GM12878 (cell line): Measurements from ENCODE around the gene CD27. TPM values are rescaled to one million over a fixed set of nuclear protein-coding genes. Genes with fewer than 3 reads are reported as not detected.

ENCODE experiments used
- ATAC-seq: fragments of 200-7000 bp; cut with Tn5 transposase; 3 replicates; pipeline ENCODE4 v1.9.1; 2020; ENCODE audit warnings: mild to moderate bottlenecking, moderate library complexity
- BruUV-seq: library from RNA; stranded (reverse); fragments of 400-500 nt; replicated peaks from 2 replicates; lab custom pipeline; 2021; lab: Mats Ljungman, UMichigan
- CTCF ChIA-PET: fragments of 300-600 bp; sonication (Branson Sonifier 250); formaldehyde crosslinking; extraction: SDS; loops from one replicate; lab custom pipeline; 2021; ENCODE audit warnings: inconsistent platforms; lab: Yijun Ruan, JAX
- POLR2A ChIA-PET: fragments of 350-600 bp; formaldehyde crosslinking; extraction: SDS; loops from one replicate; lab custom pipeline; 2021; ENCODE audit warnings: inconsistent platforms; lab: Charles Lee
- RAD21 ChIA-PET: fragments of 300-600 bp; sonication (Branson Sonifier 250); formaldehyde crosslinking; loops from one replicate; lab custom pipeline; 2023; ENCODE audit warnings: antibody characterized with exemption; ENCODE audit not compliant: unreplicated experiment; lab: Charles Lee
- SMC1A ChIA-PET: fragments of 300-600 bp; sonication (Branson Sonifier 250); formaldehyde crosslinking; loops from one replicate; lab custom pipeline; 2023; ENCODE audit not compliant: unreplicated experiment, uncharacterized antibody; lab: Charles Lee
- DNase-seq: peaks from one replicate; pipeline ENCODE4 v3.0.0-alpha.2; 2011; ENCODE audit warnings: low read depth, low spot score
- FAIRE-seq: peaks from 3 replicates; lab custom pipeline; 2011; peaks lifted over from hg19 to GRCh38; lab: Jason Lieb, UNC
- H2AFZ ChIP-seq: 2 replicates; pipeline ENCODE4 v1.6.0; 2011; ENCODE audit warnings: low read depth, low read length, control low read depth; ENCODE audit not compliant: control insufficient read depth
- H3K27ac ChIP-seq: 2 replicates; pipeline ENCODE4 v1.5.1; 2011; ENCODE audit warnings: control low read depth; ENCODE audit not compliant: control insufficient read depth, insufficient read depth
- H3K27me3 ChIP-seq, 2 experiments: replicated peaks in 1 of 2; 2 replicates each; pipeline versions ENCODE4 v1.6.0 to v1.6.1; 2011; ENCODE audit warnings: low read length in 1 of 2; ENCODE audit not compliant: control insufficient read depth in 2 of 2, insufficient read depth in 2 of 2
- H3K36me3 ChIP-seq, 2 experiments: 2 replicates each; pipeline ENCODE4 v1.5.1; 2011; ENCODE audit warnings: low read length in 1 of 2; ENCODE audit not compliant: control insufficient read depth in 2 of 2, insufficient read depth in 2 of 2
- H3K4me1 ChIP-seq: 2 replicates; pipeline ENCODE4 v1.6.1; 2011; ENCODE audit warnings: mild to moderate bottlenecking, low read length, moderate library complexity, mixed read lengths; ENCODE audit not compliant: control insufficient read depth, insufficient read depth
- H3K4me2 ChIP-seq: 2 replicates; pipeline ENCODE4 v1.6.0; 2011; ENCODE audit warnings: control low read depth; ENCODE audit not compliant: control insufficient read depth, insufficient read depth
- H3K4me3 ChIP-seq: fragments of 200-600 bp; sonication (generic); 2 replicates; pipeline ENCODE4 v1.5.1; 2016
- H3K79me2 ChIP-seq: 2 replicates; pipeline ENCODE4 v1.6.0; 2011; ENCODE audit warnings: low read length; ENCODE audit not compliant: control insufficient read depth, insufficient read depth
- H3K9ac ChIP-seq: 2 replicates; pipeline ENCODE4 v1.8.0; 2011; ENCODE audit warnings: low read length, control low read depth, mixed read lengths; ENCODE audit not compliant: control insufficient read depth, insufficient read depth
- H3K9me3 ChIP-seq: replicated peaks from 3 replicates; pipeline ENCODE4 v1.5.1; 2011; ENCODE audit warnings: mild to moderate bottlenecking, low read length; ENCODE audit not compliant: control insufficient read depth, insufficient read depth
- H4K20me1 ChIP-seq: 2 replicates; pipeline ENCODE4 v1.6.0; 2011; ENCODE audit not compliant: control insufficient read depth, insufficient read depth
- ASH2L ChIP-seq: fragments of 300-600, 200-600 bp; sonication (generic); IDR thresholded peaks from 2 replicates; pipeline ENCODE4 v1.6.1; 2017; ENCODE audit warnings: low read depth, mild to moderate bottlenecking, borderline replicate concordance
- ATF7 ChIP-seq: fragments of 450-650 bp; IDR thresholded peaks from 2 replicates; pipeline ENCODE4 v1.6.1; 2016; ENCODE audit warnings: low read depth, mild to moderate bottlenecking
- BRCA1 ChIP-seq: IDR thresholded peaks from 2 replicates; pipeline ENCODE4 v1.6.1; 2011; ENCODE audit warnings: low read depth, low read length, improper control_type of control experiment
- ESRRA ChIP-seq: IDR thresholded peaks from 2 replicates; pipeline ENCODE4 v1.6.1; 2012; ENCODE audit warnings: mild to moderate bottlenecking, low read length, improper control_type of control experiment
- FOS ChIP-seq: IDR thresholded peaks from 3 replicates; pipeline ENCODE4 v1.6.1; 2011; ENCODE audit warnings: borderline replicate concordance; ENCODE audit not compliant: insufficient read length; ENCODE audit errors: extremely low read depth
- IRF4 ChIP-seq: IDR thresholded peaks from 2 replicates; pipeline ENCODE4 v1.6.1; 2011; ENCODE audit warnings: low read depth, low read length
- MTA3 ChIP-seq: IDR thresholded peaks from 2 replicates; pipeline ENCODE4 v1.6.1; 2012; ENCODE audit warnings: low read length, inconsistent platforms, borderline replicate concordance
- NRF1 ChIP-seq: conservative IDR thresholded peaks from 2 replicates; pipeline ENCODE4 v1.6.1; 2011; ENCODE audit warnings: mild to moderate bottlenecking, low read depth, low read length, improper control_type of control experiment
- POU2F2 ChIP-seq: IDR thresholded peaks from 3 replicates; pipeline ENCODE4 v1.6.1; 2011; ENCODE audit warnings: low read depth, mild to moderate bottlenecking, low read length, borderline replicate concordance
- RAD51 ChIP-seq: fragments of 450-650 bp; IDR thresholded peaks from 2 replicates; pipeline ENCODE4 v1.6.1; 2016; ENCODE audit warnings: moderate library complexity, mild to moderate bottlenecking, inconsistent platforms
- SMC3 ChIP-seq: IDR thresholded peaks from 2 replicates; pipeline ENCODE4 v1.6.1; 2011; ENCODE audit warnings: low read length, improper control_type of control experiment, borderline replicate concordance
- SPI1 ChIP-seq: IDR thresholded peaks from 2 replicates; pipeline ENCODE4 v1.6.1; 2011; ENCODE audit warnings: low read depth, mild to moderate bottlenecking, low read length, moderate library complexity, borderline replicate concordance; ENCODE audit not compliant: insufficient read depth
- TCF7 ChIP-seq: IDR thresholded peaks from 2 replicates; pipeline ENCODE4 v1.6.1; 2014; ENCODE audit warnings: antibody characterized with exemption, borderline replicate concordance
- WGBS: methylation state at CpG from one replicate; pipeline ENCODE4 v1.1.6; 2016; ENCODE audit warnings: low lambda C conversion rate; ENCODE audit not compliant: insufficient replicate concordance, insufficient coverage; ENCODE audit errors: missing lambda C conversion rate; 5-methylcytosine and 5-hydroxymethylcytosine counted together
- in situ Hi-C: fragments of 300-500 bp; cut with MboI; formaldehyde crosslinking; loops from 9 replicates; pipeline ENCODE4 v1.14.3; 2018; ENCODE audit warnings: mixed read lengths
- intact Hi-C: fragments of 100-400 bp; cut with micrococcal nuclease; formaldehyde crosslinking; loops from one replicate; pipeline ENCODE4 v1.14.2; 2022; ENCODE audit not compliant: unreplicated experiment
- polyA plus RNA-seq, 11 experiments: library from polyadenylated mRNA; depleted of rRNA in 4 of 11; unstranded in 6 of 11; stranded (reverse) in 5 of 11; fragments of >200 nt; fragmentation: Nextera tagmentation in 4 of 11; fragmentation: Illumina TruSeq in 1 of 11; extraction: Ambion mirVana in 4 of 11; extraction: Trizol in 1 of 11; gene quantifications; 1 replicate in 1 of 11; 2 replicates in 10 of 11; pipeline versions ENCODE4 v1.2.1 to v1.2.3, GENCODE V29; 2011 to 2016; ENCODE audit warnings: inconsistent platforms in 2 of 11, missing spikeins in 2 of 11, low read depth in 1 of 11
- total RNA-seq, 4 experiments: library from RNA; depleted of rRNA in 3 of 4; stranded (reverse); fragments of >200 nt in 3 of 4; fragmentation: Illumina TruSeq in 1 of 4; extraction: Trizol in 1 of 4; gene quantifications; 2 replicates each; pipeline versions ENCODE4 v1.2.1 to v1.2.3, GENCODE V29; 2013 to 2021
- TF ChIP-seq, protein P1 (sequence below): fragments of 450-650 bp; IDR thresholded peaks from 2 replicates; pipeline ENCODE4 v1.6.1; 2017; ENCODE audit warnings: mild to moderate bottlenecking, low read depth, inconsistent platforms; ENCODE audit not compliant: poor library complexity, severe bottlenecking
- TF ChIP-seq, protein P2 (sequence below): IDR thresholded peaks from 2 replicates; pipeline ENCODE4 v1.6.1; 2011; ENCODE audit warnings: low read depth, low read length, improper control_type of control experiment, borderline replicate concordance
- TF ChIP-seq, protein P3 (sequence below): fragments of 450-650 bp; IDR thresholded peaks from 2 replicates; pipeline ENCODE4 v1.6.1; 2014; ENCODE audit warnings: mild to moderate bottlenecking

The CD27 gene
- total and polyA plus RNA-seq, 10 of the 15 experiments (the other 5 are each of a cell fraction or from before 2014, with no cell fraction given) = 4.9 to 184 (median 106) TPM

DNA sequence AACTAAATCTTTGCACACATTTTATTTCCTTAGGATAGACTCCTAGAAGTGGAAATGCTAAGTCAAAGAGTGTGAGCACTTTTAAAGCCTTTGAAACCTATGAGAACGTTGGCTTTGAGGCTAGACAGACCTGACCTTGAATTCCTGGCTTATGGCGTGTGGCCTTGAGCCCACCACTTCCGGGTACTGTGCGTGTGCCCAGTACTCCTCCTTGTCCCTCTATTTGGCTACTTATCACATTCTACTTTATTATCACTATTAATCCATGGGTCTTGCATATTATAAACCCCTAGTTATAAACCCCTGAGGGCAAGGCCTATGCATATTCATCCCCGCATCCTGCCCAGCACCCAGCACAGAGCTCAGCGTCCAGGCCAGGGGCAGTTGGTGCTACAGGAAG is 26.0 kb upstream of the CD27 start:
- no peak overlapping the region for H3K4me3 ChIP-seq
- ChIA-PET RAD21 (interaction anchor here (1.8 kb wide), 1 partner anchor 83 kb away, joined by 5 read pairs; no protein-coding TSS in a partner anchor), POLR2A (interaction anchor here (1.2 kb wide), 1 partner anchor 52 kb away, joined by 3 read pairs; the partner anchor contains the start of gene VAMP1), SMC1A (interaction anchor here (0.9 to 2.1 kb wide), 2 partner anchors 47 to 134 kb away, joined by 3 to 10 read pairs; no protein-coding TSS in a partner anchor), CTCF (interaction anchor here (1.4 to 2.1 kb wide), 2 partner anchors 47 to 89 kb away, joined by 3 to 12 read pairs; no protein-coding TSS in a partner anchor)
- intact Hi-C loops (no loop called here), in situ Hi-C loops (no loop called here)
- no peaks in the 10 kb centered on the region; the same call in 1 of the 2 replicates for H3K79me2 ChIP-seq
- DNase-seq (no peak), ATAC-seq (no peak), FAIRE-seq (no peak)
- no peak overlapping the region for H3K27ac ChIP-seq
- H3K4me1 ChIP-seq = peaks cover 6% of the 10 kb centered on the region
- no peak overlapping the region for H2AFZ ChIP-seq
- H4K20me1 ChIP-seq = no peaks in the 10 kb centered on the region
- no peak overlapping the region for H3K9ac ChIP-seq
- no peaks in the 10 kb centered on the region for H3K9me3 ChIP-seq
- 68% methylated on average over 6 of the region's 6 CpGs for WGBS
- H3K4me2 ChIP-seq = no peak overlapping the region
- no peak for TF ChIP-seq ESRRA
- no peak for TF ChIP-seq RAD51
- TF ChIP-seq POU2F2 = no peak
- TF ChIP-seq NRF1 = no peak
- TF ChIP-seq SMC3 = no peak
- TF ChIP-seq MTA3 = no peak
- TF ChIP-seq IRF4 = no peak
- no peak for TF ChIP-seq SPI1
- no peak for TF ChIP-seq BRCA1
- TF ChIP-seq ASH2L = no peak
- TF ChIP-seq ATF7 = no peak
- TF ChIP-seq, protein P1, sequence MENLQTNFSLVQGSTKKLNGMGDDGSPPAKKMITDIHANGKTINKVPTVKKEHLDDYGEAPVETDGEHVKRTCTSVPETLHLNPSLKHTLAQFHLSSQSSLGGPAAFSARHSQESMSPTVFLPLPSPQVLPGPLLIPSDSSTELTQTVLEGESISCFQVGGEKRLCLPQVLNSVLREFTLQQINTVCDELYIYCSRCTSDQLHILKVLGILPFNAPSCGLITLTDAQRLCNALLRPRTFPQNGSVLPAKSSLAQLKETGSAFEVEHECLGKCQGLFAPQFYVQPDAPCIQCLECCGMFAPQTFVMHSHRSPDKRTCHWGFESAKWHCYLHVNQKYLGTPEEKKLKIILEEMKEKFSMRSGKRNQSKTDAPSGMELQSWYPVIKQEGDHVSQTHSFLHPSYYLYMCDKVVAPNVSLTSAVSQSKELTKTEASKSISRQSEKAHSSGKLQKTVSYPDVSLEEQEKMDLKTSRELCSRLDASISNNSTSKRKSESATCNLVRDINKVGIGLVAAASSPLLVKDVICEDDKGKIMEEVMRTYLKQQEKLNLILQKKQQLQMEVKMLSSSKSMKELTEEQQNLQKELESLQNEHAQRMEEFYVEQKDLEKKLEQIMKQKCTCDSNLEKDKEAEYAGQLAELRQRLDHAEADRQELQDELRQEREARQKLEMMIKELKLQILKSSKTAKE = no peak
- TF ChIP-seq, protein P2, sequence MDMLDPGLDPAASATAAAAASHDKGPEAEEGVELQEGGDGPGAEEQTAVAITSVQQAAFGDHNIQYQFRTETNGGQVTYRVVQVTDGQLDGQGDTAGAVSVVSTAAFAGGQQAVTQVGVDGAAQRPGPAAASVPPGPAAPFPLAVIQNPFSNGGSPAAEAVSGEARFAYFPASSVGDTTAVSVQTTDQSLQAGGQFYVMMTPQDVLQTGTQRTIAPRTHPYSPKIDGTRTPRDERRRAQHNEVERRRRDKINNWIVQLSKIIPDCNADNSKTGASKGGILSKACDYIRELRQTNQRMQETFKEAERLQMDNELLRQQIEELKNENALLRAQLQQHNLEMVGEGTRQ = no peak
- TF ChIP-seq, protein P3, sequence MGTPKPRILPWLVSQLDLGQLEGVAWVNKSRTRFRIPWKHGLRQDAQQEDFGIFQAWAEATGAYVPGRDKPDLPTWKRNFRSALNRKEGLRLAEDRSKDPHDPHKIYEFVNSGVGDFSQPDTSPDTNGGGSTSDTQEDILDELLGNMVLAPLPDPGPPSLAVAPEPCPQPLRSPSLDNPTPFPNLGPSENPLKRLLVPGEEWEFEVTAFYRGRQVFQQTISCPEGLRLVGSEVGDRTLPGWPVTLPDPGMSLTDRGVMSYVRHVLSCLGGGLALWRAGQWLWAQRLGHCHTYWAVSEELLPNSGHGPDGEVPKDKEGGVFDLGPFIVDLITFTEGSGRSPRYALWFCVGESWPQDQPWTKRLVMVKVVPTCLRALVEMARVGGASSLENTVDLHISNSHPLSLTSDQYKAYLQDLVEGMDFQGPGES = no peak
- no peak for TF ChIP-seq TCF7
- no peak for TF ChIP-seq FOS
- no peaks in the 10 kb centered on the region for H3K36me3 ChIP-seq
- BruUV-seq = no TSS peak
- no peaks in the 10 kb centered on the region for H3K27me3 ChIP-seq
